ENCODE measurements around the gene KIAA0930. TPM values are rescaled to one million over a fixed set of nuclear protein-coding genes. Genes with fewer than 3 reads are reported as not detected.
"Not testable (repeated sequence)": the region's sequence is repeated elsewhere in the genome, so short reads cannot be mapped to it uniquely, and the experiment has no call there.

Gene KIAA0930
- total and polyA plus RNA-seq, 4 experiments from 2014 or later, result 1.2 to 36.7 (median 14.8) TPM

GRCh38 chr22:45278125-45278524, 37.4 kb upstream of the KIAA0930 start:
- CTCF ChIA-PET (ENCODE audit: partially characterized antibody), result no interaction called here
- peaks cover 0 to 4% (median 0%) of the 10 kb centered on the region in 8 donors for H3K9me3 Mint-ChIP-seq
- Histone ChIP-seq H3K27me3 (ENCODE audit: insufficient read depth, low read length) (no peaks in the 10 kb centered on the region), H3K9me3 (ENCODE audit: control insufficient read depth in 1 of 2, low read length in 2 of 2) (no peaks in the 10 kb centered on the region), H3K27ac (ENCODE audit: low read depth, low read length) (no peak overlapping the region), H3K4me3 (ENCODE audit: low read length in 2 of 2) (no peak overlapping the region), H3K36me3 (ENCODE audit: insufficient read depth, low read length) (no peaks in the 10 kb centered on the region), H3K4me1 (ENCODE audit: insufficient read depth, low read length) (peaks cover 5% of the 10 kb centered on the region)
- H3K4me3 Mint-ChIP-seq, result no peak overlapping the region
- intact Hi-C loops (cut with micrococcal nuclease), result no loop called here
- H3K27me3 Mint-ChIP-seq, result peaks cover 1 to 3% of the 10 kb centered on the region in 2 donors
- POLR2A ChIA-PET (ENCODE audit: partially characterized antibody), result no interaction called here
- no peaks in the 10 kb centered on the region for H3K36me3 Mint-ChIP-seq
- no peak overlapping the region for H3K27ac Mint-ChIP-seq
- DNase-seq, result no peak
- H3K4me1 Mint-ChIP-seq, result peaks cover 0 to 6% (median 0%) of the 10 kb centered on the region in 4 donors

DNA sequence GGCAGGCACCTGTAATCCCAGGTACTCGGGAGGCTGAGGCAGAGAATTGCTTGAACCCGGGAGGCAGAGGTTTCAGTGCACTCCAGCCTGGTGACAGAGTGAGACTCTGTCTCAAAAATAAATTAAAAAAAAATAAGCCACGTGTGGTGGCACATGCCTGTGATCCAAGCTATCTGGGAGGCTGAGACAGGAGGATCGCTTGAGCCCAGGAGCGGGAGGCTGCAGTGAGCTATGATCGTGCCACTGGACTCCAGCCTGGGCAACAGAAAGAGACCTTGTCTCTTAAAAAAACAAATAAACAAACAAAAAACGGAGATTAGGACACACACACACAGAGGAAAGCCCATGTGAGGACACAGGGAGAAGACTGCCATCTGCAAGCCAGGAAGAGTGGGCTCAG, 37.0 kb upstream of the KIAA0930 start:
- DNase-seq; H3K9me3 ChIP-seq (ENCODE audit: control insufficient read depth in 1 of 2, low read length in 2 of 2); H3K27me3 ChIP-seq (ENCODE audit: insufficient read depth, low read length); H3K36me3 Mint-ChIP-seq; POLR2A ChIA-PET (ENCODE audit: partially characterized antibody); H3K4me3 Mint-ChIP-seq; H3K4me1 Mint-ChIP-seq; H3K4me1 ChIP-seq (ENCODE audit: insufficient read depth, low read length); H3K27ac ChIP-seq (ENCODE audit: low read depth, low read length); H3K4me3 ChIP-seq (ENCODE audit: low read length in 2 of 2); intact Hi-C loops (cut with micrococcal nuclease); H3K27me3 Mint-ChIP-seq; H3K9me3 Mint-ChIP-seq; H3K36me3 ChIP-seq (ENCODE audit: insufficient read depth, low read length): not testable (repeated sequence)
- H3K27ac Mint-ChIP-seq, result peak overlapping the region in 1 of 7 donors; percentile 50
- CTCF ChIA-PET (ENCODE audit: partially characterized antibody), result interaction anchor here (1.0 kb wide), 1 partner anchor 160 kb away, joined by 3 read pairs; no protein-coding TSS in a partner anchor

DNA sequence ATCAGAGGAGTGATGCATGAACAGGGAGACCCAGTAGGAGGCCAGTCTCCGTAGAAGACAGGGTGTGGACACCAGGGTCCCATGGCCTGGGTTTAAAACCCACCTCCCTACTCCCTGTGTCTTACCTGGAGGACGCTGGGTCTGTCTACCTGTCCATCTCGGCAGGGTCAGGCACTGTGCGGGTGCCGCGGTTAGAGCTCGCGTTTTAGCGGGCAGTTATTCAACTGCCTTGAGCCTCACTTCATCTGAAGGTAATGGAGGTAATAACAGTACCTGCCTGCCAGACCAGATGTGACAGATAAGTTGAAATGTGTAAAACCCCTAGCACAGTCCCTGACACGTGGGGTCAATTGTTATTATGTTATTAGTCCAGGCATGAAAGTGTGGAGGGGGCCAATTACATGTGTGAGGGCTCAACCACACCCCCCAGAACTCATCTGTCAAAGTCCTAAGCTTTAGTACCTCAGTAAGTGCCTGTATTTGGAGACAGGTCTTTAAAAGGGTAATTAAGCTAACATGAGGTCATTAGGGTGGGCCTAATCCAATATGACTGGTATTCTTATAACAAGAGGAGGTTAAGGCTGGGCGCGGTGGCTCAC, 35.9 kb upstream of the KIAA0930 start:
- H3K4me3 ChIP-seq (ENCODE audit: low read length in 2 of 2), result no peak overlapping the region
- no peak overlapping the region for H3K27ac ChIP-seq (ENCODE audit: low read depth, low read length)
- H3K27ac Mint-ChIP-seq, result no peak overlapping the region
- no peaks in the 10 kb centered on the region for H3K36me3 ChIP-seq (ENCODE audit: insufficient read depth, low read length)
- H3K4me1 Mint-ChIP-seq, result peaks cover 0 to 6% (median 0%) of the 10 kb centered on the region in 4 donors
- H3K4me3 Mint-ChIP-seq, result no peak overlapping the region
- no peaks in the 10 kb centered on the region for H3K27me3 ChIP-seq (ENCODE audit: insufficient read depth, low read length)
- CTCF ChIA-PET (ENCODE audit: partially characterized antibody), result interaction anchor here (1.0 kb wide), 1 partner anchor 161 kb away, joined by 3 read pairs; no protein-coding TSS in a partner anchor
- no peaks in the 10 kb centered on the region for H3K36me3 Mint-ChIP-seq
- H3K9me3 Mint-ChIP-seq, result peaks cover 0 to 4% (median 0%) of the 10 kb centered on the region in 8 donors
- peaks cover 5% of the 10 kb centered on the region for H3K4me1 ChIP-seq (ENCODE audit: insufficient read depth, low read length)
- POLR2A ChIA-PET (ENCODE audit: partially characterized antibody), result no interaction called here
- intact Hi-C loops (cut with micrococcal nuclease), result no loop called here
- no peak for DNase-seq
- peaks cover 1 to 3% of the 10 kb centered on the region in 2 donors for H3K27me3 Mint-ChIP-seq
- no peaks in the 10 kb centered on the region for H3K9me3 ChIP-seq (ENCODE audit: control insufficient read depth in 1 of 2, low read length in 2 of 2)

- H3K36me3 Mint-ChIP-seq, result no peaks in the 10 kb centered on the region
- H3K4me1 Mint-ChIP-seq, result peaks cover 4 to 12% (median 6%) of the 10 kb centered on the region in 4 donors
- intact Hi-C loops (cut with micrococcal nuclease), result no loop called here
- Histone ChIP-seq H3K36me3 (ENCODE audit: insufficient read depth, low read length) (no peaks in the 10 kb centered on the region), H3K27me3 (ENCODE audit: insufficient read depth, low read length) (no peaks in the 10 kb centered on the region), H3K4me1 (ENCODE audit: insufficient read depth, low read length) (peaks cover 9% of the 10 kb centered on the region), H3K4me3 (ENCODE audit: low read length in 2 of 2) (no peak overlapping the region), H3K9me3 (ENCODE audit: control insufficient read depth in 1 of 2, low read length in 2 of 2) (no peaks in the 10 kb centered on the region), H3K27ac (ENCODE audit: low read depth, low read length) (no peak overlapping the region)
- POLR2A ChIA-PET (ENCODE audit: partially characterized antibody), result no interaction called here
- H3K27ac Mint-ChIP-seq, result no peak overlapping the region
- DNase-seq, result no peak
- H3K9me3 Mint-ChIP-seq, result peaks cover 0 to 4% (median 0%) of the 10 kb centered on the region in 8 donors
- CTCF ChIA-PET (ENCODE audit: partially characterized antibody), result interaction anchor here (1.4 to 2.3 kb wide), 3 partner anchors 139 to 164 kb away, joined by 3 to 10 read pairs (median 7); no protein-coding TSS in a partner anchor
- peak overlapping the region in 2 of 8 donors; percentile 12 to 39 for H3K4me3 Mint-ChIP-seq
- peaks cover 1 to 9% of the 10 kb centered on the region in 2 donors for H3K27me3 Mint-ChIP-seq
These were observed 32.9 kb upstream of the KIAA0930 start for GRCh38 chr22:45273452-45274075.

DNA sequence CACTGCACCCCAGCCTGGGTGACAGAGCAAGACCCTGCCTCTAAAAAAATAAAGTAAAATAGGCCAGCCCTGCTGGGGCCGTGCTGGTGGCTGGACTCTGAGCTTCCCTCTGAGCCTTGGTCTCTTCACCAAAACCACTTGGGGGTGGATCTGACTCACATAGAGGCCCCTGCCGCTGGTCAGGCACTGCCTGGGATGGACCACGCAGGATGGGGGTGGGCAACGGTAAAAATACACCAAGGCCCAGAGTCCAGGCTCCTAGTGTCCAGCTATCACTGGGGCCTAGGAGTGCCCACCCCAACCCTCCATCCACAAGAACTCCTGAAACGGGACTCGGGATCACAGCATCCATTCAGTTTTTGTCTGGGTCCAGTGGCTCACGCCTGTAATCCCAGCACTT, 31.8 kb upstream of the KIAA0930 start:
- peaks cover 4 to 13% (median 6%) of the 10 kb centered on the region in 4 donors for H3K4me1 Mint-ChIP-seq
- no peaks in the 10 kb centered on the region for H3K36me3 Mint-ChIP-seq

DNA sequence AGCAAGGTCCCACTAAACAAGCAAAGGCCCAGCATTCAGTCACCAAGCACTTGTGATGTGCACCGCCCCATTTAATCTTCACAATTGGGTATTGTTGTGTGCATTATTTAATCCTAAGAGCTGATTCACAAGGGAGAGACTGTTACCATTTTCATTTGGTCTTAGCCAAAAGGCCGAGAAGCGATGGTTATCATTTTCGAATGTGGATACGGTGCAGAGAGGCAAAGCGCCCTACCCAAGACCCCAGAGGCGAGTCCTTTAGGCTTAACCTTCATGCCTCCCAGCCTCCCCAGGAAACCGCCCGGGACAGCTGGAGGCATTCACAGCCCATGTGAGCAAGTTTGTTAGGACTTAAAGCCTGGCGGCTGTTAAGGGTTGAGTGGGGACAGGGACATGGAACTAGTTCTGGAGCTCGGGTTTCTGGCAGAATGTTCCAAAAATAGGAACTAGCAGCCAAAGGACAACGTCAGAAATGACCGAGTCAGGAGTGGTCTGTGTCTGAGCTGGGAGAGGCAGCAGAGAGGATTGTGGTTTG, 31.0 kb upstream of the KIAA0930 start:
- no peaks in the 10 kb centered on the region for H3K9me3 Mint-ChIP-seq
- no peaks in the 10 kb centered on the region for H3K27me3 ChIP-seq (ENCODE audit: insufficient read depth, low read length)
- H3K4me3 ChIP-seq (ENCODE audit: low read length in 2 of 2), result no peak overlapping the region
- ChIA-PET CTCF (ENCODE audit: partially characterized antibody) (interaction anchor here (0.7 to 2.3 kb wide), 8 partner anchors 8 to 795 kb away, joined by 3 to 7 read pairs (median 3); no protein-coding TSS in a partner anchor), POLR2A (ENCODE audit: partially characterized antibody) (no interaction called here)
- peaks cover 4 to 15% (median 6%) of the 10 kb centered on the region in 4 donors for H3K4me1 Mint-ChIP-seq
- peaks cover 1 to 9% of the 10 kb centered on the region in 2 donors for H3K27me3 Mint-ChIP-seq
- H3K4me3 Mint-ChIP-seq, result no peak overlapping the region
- H3K36me3 ChIP-seq (ENCODE audit: insufficient read depth, low read length), result no peaks in the 10 kb centered on the region
- no peaks in the 10 kb centered on the region for H3K9me3 ChIP-seq (ENCODE audit: control insufficient read depth in 1 of 2, low read length in 2 of 2)
- intact Hi-C loops (cut with micrococcal nuclease), result no loop called here
- no peak overlapping the region for H3K27ac ChIP-seq (ENCODE audit: low read depth, low read length)
- peak overlapping the region in 1 of 7 donors; percentile 24 for H3K27ac Mint-ChIP-seq
- H3K4me1 ChIP-seq (ENCODE audit: insufficient read depth, low read length), result peaks cover 10% of the 10 kb centered on the region
- no peak for DNase-seq
- no peaks in the 10 kb centered on the region for H3K36me3 Mint-ChIP-seq

More for the DNA sequence above, 31.8 kb upstream of the KIAA0930 start:
- peaks cover 1 to 9% of the 10 kb centered on the region in 2 donors for H3K27me3 Mint-ChIP-seq
- Histone ChIP-seq H3K27ac (ENCODE audit: low read depth, low read length) (no peak overlapping the region), H3K9me3 (ENCODE audit: control insufficient read depth in 1 of 2, low read length in 2 of 2) (no peaks in the 10 kb centered on the region), H3K27me3 (ENCODE audit: insufficient read depth, low read length) (no peaks in the 10 kb centered on the region), H3K4me1 (ENCODE audit: insufficient read depth, low read length) (peaks cover 10% of the 10 kb centered on the region), H3K4me3 (ENCODE audit: low read length in 2 of 2) (no peak overlapping the region), H3K36me3 (ENCODE audit: insufficient read depth, low read length) (no peaks in the 10 kb centered on the region)
- no peak for DNase-seq
- intact Hi-C loops (cut with micrococcal nuclease), result no loop called here
- ChIA-PET POLR2A (ENCODE audit: partially characterized antibody) (no interaction called here), CTCF (ENCODE audit: partially characterized antibody) (interaction anchor here (1.9 to 2.3 kb wide), 2 partner anchors 160 to 165 kb away, joined by 7 to 10 read pairs; no protein-coding TSS in a partner anchor)
- H3K9me3 Mint-ChIP-seq, result no peaks in the 10 kb centered on the region
- H3K4me3 Mint-ChIP-seq, result no peak overlapping the region
- no peak overlapping the region for H3K27ac Mint-ChIP-seq

All from CD4-positive, alpha-beta memory T cell (primary cell).